CD8-positive, alpha-beta memory T cell (primary cell): Measurements from ENCODE around the gene DCLK1. TPM values are rescaled to one million over a fixed set of nuclear protein-coding genes. Genes with fewer than 3 reads are reported as not detected.

Source experiments
- CTCF ChIA-PET: fragments of 350-600 bp; sonication (Branson Sonifier 250); formaldehyde crosslinking; loops from one replicate; lab custom pipeline; 2021; ENCODE audit warnings: antibody characterized with exemption; lab: Charles Lee
- POLR2A ChIA-PET: fragments of 350-600 bp; sonication (Branson Sonifier 250); formaldehyde crosslinking; loops from one replicate; lab custom pipeline; 2021; ENCODE audit warnings: antibody characterized with exemption; lab: Charles Lee
- DNase-seq, 5 donors: peaks; one replicate each; pipeline versions ENCODE4 v3.0.0 to v3.0.0-alpha.2; 2020 to 2022; ENCODE audit warnings: mixed read lengths in 1 of 5
- H3K27ac ChIP-seq: one replicate; pipeline ENCODE4 v1.7.0; 2013; ENCODE audit warnings: low read depth, mild to moderate bottlenecking, low read length, moderate library complexity
- H3K27me3 ChIP-seq: 2 replicates; pipeline ENCODE4 v1.7.0; 2013; ENCODE audit warnings: low read length, mild to moderate bottlenecking; ENCODE audit not compliant: insufficient read depth, poor library complexity, severe bottlenecking
- H3K36me3 ChIP-seq: 2 replicates; pipeline ENCODE4 v1.7.0; 2013; ENCODE audit warnings: mild to moderate bottlenecking, low read length, moderate library complexity; ENCODE audit not compliant: insufficient read depth
- H3K4me1 ChIP-seq: 2 replicates; pipeline ENCODE4 v1.7.0; 2013; ENCODE audit warnings: mild to moderate bottlenecking, low read length, moderate library complexity; ENCODE audit not compliant: insufficient read depth
- H3K4me3 ChIP-seq: 2 replicates; pipeline ENCODE4 v1.7.0; 2013; ENCODE audit warnings: mild to moderate bottlenecking, low read length
- H3K9me3 ChIP-seq: 2 replicates; pipeline ENCODE4 v1.7.0; 2013; ENCODE audit warnings: mild to moderate bottlenecking, low read length
- H3K27ac Mint-ChIP-seq, 8 donors: one replicate each; pipeline ENCODE4 v1.8.0; 2020 to 2021; ENCODE audit warnings: mixed read lengths in 8 of 8, mild to moderate bottlenecking in 6 of 8, inconsistent platforms in 3 of 8, moderate library complexity in 3 of 8
- H3K27me3 Mint-ChIP-seq, 2 donors: one replicate each; pipeline ENCODE4 v1.8.0; 2020 to 2021; ENCODE audit warnings: mixed read lengths in 2 of 2, mild to moderate bottlenecking in 1 of 2, moderate library complexity in 1 of 2
- H3K36me3 Mint-ChIP-seq, 3 donors: one replicate each; pipeline ENCODE4 v1.8.0; 2020 to 2021; ENCODE audit warnings: mixed read lengths in 3 of 3, inconsistent platforms in 1 of 3, mild to moderate bottlenecking in 1 of 3
- H3K4me1 Mint-ChIP-seq, 3 donors: one replicate each; pipeline ENCODE4 v1.8.0; 2020 to 2021; ENCODE audit warnings: mixed read lengths in 3 of 3, inconsistent platforms in 1 of 3, mild to moderate bottlenecking in 1 of 3
- H3K4me3 Mint-ChIP-seq, 7 donors: one replicate each; pipeline ENCODE4 v1.8.0; 2020 to 2021; ENCODE audit warnings: mixed read lengths in 7 of 7, mild to moderate bottlenecking in 6 of 7, moderate library complexity in 4 of 7, inconsistent platforms in 2 of 7
- H3K9me3 Mint-ChIP-seq, 5 donors: one replicate each; pipeline ENCODE4 v1.8.0; 2020 to 2022; ENCODE audit warnings: mixed read lengths in 5 of 5, mild to moderate bottlenecking in 3 of 5, moderate library complexity in 2 of 5, inconsistent platforms in 1 of 5
- polyA plus RNA-seq: library from polyadenylated mRNA; unstranded; fragments of 300-500 nt; fragmentation: Illumina TruSeq; gene quantifications from one replicate; pipeline ENCODE4 v1.2.3, GENCODE V29; 2021
- total RNA-seq, 2 experiments: library from RNA; stranded (reverse); gene quantifications; one replicate each; pipeline ENCODE4 v1.2.3, GENCODE V29; 2021

The DCLK1 gene
- total and polyA plus RNA-seq, 3 experiments from 2014 or later, result not detected

DNA sequence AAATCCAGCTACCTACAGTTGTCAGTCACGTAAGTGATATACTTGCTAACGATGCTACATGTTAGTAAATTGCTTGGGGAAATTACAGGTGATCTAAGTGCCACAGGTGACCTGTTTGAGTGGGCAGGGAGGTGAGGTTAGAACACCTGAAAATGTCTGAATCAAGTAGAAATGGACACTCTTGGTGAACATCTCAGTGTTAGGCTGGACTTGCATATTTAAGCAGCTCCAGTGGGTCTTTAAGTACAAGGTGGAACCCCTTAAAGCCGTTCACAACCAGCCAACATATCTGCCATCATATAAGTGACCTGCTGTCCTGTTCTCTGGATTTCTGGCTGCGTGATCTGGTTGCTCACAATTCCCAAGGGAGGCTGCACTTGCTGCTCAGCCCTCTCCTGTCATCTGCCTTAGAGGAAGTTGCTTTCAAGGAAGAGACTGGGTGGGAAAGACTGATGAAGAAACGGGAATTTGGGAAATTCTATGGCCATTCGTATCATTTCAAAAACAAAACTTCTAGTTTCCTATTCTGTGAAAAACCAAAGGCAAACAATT is 244.0 kb downstream of the DCLK1 start:
- H3K27ac ChIP-seq, result no peak overlapping the region
- peaks cover 0 to 2% (median 0%) of the 10 kb centered on the region in 3 donors for H3K36me3 Mint-ChIP-seq
- no peaks in the 10 kb centered on the region for H3K9me3 ChIP-seq
- H3K4me1 Mint-ChIP-seq, result no peaks in the 10 kb centered on the region
- H3K4me3 Mint-ChIP-seq, result no peak overlapping the region
- no peaks in the 10 kb centered on the region for H3K36me3 ChIP-seq
- no peak overlapping the region for H3K4me3 ChIP-seq
- no peak overlapping the region for H3K27ac Mint-ChIP-seq
- CTCF ChIA-PET, result no interaction called here
- H3K4me1 ChIP-seq, result no peaks in the 10 kb centered on the region
- peaks cover under 1 to 6% (median 3%) of the 10 kb centered on the region in 5 donors for H3K9me3 Mint-ChIP-seq
- DNase-seq, result no peak
- no peaks in the 10 kb centered on the region for H3K27me3 ChIP-seq
- POLR2A ChIA-PET, result no interaction called here
- H3K27me3 Mint-ChIP-seq, result no peaks in the 10 kb centered on the region

DNA sequence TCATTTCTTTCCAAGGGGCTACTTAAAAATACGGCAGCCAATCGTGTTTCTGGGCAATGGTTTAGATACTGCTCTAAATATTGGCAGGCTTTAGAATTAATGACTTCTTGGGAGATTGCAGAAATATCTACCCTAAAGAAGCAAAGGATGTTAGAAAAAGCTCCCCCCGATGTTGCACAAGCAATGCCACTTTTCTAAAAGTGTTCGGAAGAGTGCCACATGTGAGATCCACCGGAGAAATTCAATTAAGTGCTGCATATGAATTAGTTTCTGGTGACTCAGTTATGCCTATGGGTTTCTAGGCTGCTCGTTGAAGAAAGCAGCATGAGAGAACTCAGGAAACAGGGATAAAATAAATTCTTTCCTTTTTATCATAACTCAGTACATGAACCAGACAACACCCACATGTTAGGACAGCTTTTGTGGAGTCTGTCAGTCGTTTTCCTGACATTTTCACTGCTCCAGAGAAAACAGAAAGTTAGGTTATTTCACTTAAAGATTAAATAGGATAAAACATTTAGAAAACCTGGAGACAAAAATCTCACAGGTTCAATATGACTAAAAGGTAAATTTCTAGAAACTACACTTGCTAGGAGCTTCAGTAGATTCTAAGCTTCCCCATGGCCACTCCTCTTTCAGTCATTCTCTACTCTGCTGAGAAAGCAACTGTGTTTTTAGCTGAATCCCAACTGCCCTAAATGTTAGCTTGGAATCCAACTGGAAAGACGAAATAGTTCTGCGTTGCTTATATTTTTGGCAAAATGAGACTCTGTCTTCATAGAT is 244.7 kb downstream of the DCLK1 start:
- H3K36me3 Mint-ChIP-seq, result peaks cover 0 to 2% (median 0%) of the 10 kb centered on the region in 3 donors
- POLR2A ChIA-PET, result no interaction called here
- Histone ChIP-seq H3K9me3 (no peaks in the 10 kb centered on the region), H3K36me3 (no peaks in the 10 kb centered on the region), H3K4me3 (no peak overlapping the region), H3K4me1 (no peaks in the 10 kb centered on the region), H3K27me3 (no peaks in the 10 kb centered on the region), H3K27ac (no peak overlapping the region)
- no peak overlapping the region for H3K4me3 Mint-ChIP-seq
- CTCF ChIA-PET, result no interaction called here
- no peaks in the 10 kb centered on the region for H3K4me1 Mint-ChIP-seq
- DNase-seq, result no peak
- H3K27me3 Mint-ChIP-seq, result no peaks in the 10 kb centered on the region
- no peak overlapping the region for H3K27ac Mint-ChIP-seq
- H3K9me3 Mint-ChIP-seq, result peaks cover 0 to 6% (median 3%) of the 10 kb centered on the region in 5 donors

DNA sequence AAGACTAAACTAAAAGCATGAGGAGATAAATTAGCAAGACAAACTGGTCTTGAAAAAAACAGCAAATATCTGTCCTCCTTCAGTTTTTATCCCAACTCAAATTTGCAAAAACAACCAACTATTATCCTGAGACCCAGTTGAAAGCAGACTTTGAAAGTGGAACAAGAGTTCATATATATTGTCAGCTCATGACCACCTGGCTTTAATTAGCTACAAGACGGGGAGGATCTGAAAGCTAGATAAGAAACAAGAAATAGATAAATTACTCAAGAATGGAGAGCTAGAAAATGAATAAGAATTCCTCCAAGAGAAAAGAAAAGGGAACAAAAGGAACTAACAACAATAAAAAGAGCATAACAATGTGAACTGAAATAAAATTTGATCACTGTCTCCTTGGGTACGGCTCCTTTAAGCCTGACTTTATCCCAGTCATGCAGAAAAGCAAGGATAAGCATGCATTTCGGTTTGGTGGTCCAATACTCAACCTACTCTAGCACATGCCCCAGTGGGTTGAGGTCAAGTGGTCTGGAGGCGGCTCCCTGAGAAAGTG is 246.9 kb downstream of the DCLK1 start:
- peaks cover 0 to 10% (median 4%) of the 10 kb centered on the region in 5 donors for H3K9me3 Mint-ChIP-seq
- peaks cover 0 to 2% (median 0%) of the 10 kb centered on the region in 3 donors for H3K36me3 Mint-ChIP-seq
- H3K27ac ChIP-seq, result no peak overlapping the region
- no peak for DNase-seq
- no peak overlapping the region for H3K4me3 ChIP-seq
- H3K9me3 ChIP-seq, result no peaks in the 10 kb centered on the region
- no peaks in the 10 kb centered on the region for H3K4me1 Mint-ChIP-seq
- no peaks in the 10 kb centered on the region for H3K27me3 Mint-ChIP-seq
- no peak overlapping the region for H3K27ac Mint-ChIP-seq
- ChIA-PET POLR2A (no interaction called here), CTCF (no interaction called here)
- no peaks in the 10 kb centered on the region for H3K4me1 ChIP-seq
- no peak overlapping the region for H3K4me3 Mint-ChIP-seq
- H3K27me3 ChIP-seq, result no peaks in the 10 kb centered on the region
- H3K36me3 ChIP-seq, result no peaks in the 10 kb centered on the region

DNA sequence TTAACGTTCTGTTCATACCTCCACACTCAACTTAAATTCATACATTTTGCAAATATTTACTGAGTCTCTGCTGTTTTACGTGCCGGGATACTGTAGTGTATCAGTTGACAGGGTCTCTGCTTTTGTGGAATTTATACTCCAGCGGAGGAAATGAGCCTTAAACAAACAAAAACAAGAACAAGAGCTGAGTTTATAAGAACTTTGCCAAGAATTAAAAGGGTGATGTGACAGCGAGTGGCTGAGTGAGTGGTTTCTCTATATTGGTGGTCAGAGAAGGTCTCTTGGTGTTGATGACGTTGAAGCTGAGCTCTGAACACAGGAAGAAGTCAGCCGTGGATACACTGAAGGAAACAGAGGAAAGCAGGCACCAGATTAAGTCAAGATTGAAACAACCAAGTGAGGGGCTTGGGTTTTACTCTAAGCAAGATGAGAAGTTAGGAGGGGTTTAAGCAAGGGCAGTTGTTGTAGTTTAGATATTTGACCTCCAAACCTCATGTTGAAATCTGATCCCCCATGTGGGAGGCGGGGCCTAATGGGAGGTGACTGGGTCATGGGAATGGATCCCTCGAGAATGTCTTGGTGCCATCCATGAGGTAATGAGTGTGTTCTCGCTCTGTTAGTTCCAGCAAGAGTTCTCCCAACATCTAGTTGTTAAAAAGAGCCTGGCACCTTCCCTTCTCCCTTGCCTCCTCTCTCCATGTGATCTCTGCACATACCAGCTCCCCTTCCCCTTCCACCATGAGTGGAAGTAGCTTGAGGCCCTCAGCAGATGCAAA is 248.3 kb downstream of the DCLK1 start:
- Mint-ChIP-seq H3K4me3 (no peak overlapping the region), H3K27me3 (no peaks in the 10 kb centered on the region), H3K9me3 (peaks cover 0 to 10% (median 4%) of the 10 kb centered on the region in 5 donors), H3K27ac (no peak overlapping the region), H3K4me1 (no peaks in the 10 kb centered on the region), H3K36me3 (peaks cover 0 to 2% (median 0%) of the 10 kb centered on the region in 3 donors)
- ChIA-PET POLR2A (no interaction called here), CTCF (no interaction called here)
- no peak overlapping the region for H3K27ac ChIP-seq
- no peaks in the 10 kb centered on the region for H3K9me3 ChIP-seq
- no peak overlapping the region for H3K4me3 ChIP-seq
- H3K4me1 ChIP-seq, result no peaks in the 10 kb centered on the region
- H3K27me3 ChIP-seq, result no peaks in the 10 kb centered on the region
- H3K36me3 ChIP-seq, result no peaks in the 10 kb centered on the region
- no peak for DNase-seq

DNA sequence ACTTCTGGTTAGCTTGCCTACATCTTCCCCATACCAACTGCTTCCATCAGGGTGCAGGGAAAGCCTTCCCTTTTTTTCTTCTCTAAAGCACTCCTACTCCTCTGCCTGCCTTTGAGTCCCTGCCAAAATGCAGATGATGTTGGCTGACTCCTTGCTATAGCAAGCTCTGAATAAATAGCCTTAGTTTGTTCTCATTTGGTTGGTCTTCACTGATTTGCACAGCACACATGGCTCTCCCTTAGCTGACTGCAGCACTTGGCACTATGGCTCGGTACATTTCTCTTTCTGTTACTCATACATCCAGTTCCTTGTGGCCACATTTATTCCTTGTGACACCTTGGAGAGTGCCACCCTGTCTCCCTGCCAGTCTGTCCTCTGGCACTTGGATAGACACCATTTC is 249.8 kb downstream of the DCLK1 start:
- Mint-ChIP-seq H3K27me3 (no peaks in the 10 kb centered on the region), H3K9me3 (peaks cover 0 to 10% (median 4%) of the 10 kb centered on the region in 5 donors), H3K4me3 (no peak overlapping the region), H3K27ac (no peak overlapping the region), H3K36me3 (peaks cover 0 to 2% (median 0%) of the 10 kb centered on the region in 3 donors), H3K4me1 (no peaks in the 10 kb centered on the region)
- no peak overlapping the region for H3K27ac ChIP-seq
- no peaks in the 10 kb centered on the region for H3K9me3 ChIP-seq
- ChIA-PET CTCF (no interaction called here), POLR2A (no interaction called here)
- DNase-seq, result no peak
- no peaks in the 10 kb centered on the region for H3K4me1 ChIP-seq
- no peaks in the 10 kb centered on the region for H3K27me3 ChIP-seq
- no peak overlapping the region for H3K4me3 ChIP-seq
- H3K36me3 ChIP-seq, result no peaks in the 10 kb centered on the region

DNA sequence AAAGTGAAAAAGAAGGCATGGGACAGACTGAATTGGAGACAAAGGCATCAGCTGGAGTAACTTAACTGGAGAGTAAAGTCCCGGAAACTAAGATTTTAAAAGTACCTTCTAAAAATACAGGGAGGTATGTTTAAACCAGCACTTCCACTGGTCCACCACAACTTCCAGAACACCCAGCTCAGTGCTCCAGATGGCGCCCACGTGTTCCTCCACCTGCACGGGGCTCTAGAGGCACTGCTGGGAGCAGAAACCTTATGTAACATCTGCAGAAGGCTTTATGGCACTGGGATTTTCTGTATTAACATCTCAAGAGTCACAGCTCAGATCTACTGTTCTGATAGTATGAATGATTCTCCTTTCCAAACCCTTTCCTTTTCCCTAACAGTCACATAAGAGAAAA is 252.1 kb downstream of the DCLK1 start:
- H3K36me3 ChIP-seq, result no peaks in the 10 kb centered on the region
- Mint-ChIP-seq H3K27me3 (no peaks in the 10 kb centered on the region), H3K36me3 (peaks cover 0 to 2% (median 0%) of the 10 kb centered on the region in 3 donors), H3K4me3 (no peak overlapping the region), H3K9me3 (peaks cover 0 to 12% (median 2%) of the 10 kb centered on the region in 5 donors), H3K4me1 (no peaks in the 10 kb centered on the region), H3K27ac (no peak overlapping the region)
- no peaks in the 10 kb centered on the region for H3K27me3 ChIP-seq
- H3K9me3 ChIP-seq, result no peaks in the 10 kb centered on the region
- CTCF ChIA-PET, result no interaction called here
- no peaks in the 10 kb centered on the region for H3K4me1 ChIP-seq
- DNase-seq, result no peak
- POLR2A ChIA-PET, result no interaction called here
- no peak overlapping the region for H3K4me3 ChIP-seq
- no peak overlapping the region for H3K27ac ChIP-seq

DNA sequence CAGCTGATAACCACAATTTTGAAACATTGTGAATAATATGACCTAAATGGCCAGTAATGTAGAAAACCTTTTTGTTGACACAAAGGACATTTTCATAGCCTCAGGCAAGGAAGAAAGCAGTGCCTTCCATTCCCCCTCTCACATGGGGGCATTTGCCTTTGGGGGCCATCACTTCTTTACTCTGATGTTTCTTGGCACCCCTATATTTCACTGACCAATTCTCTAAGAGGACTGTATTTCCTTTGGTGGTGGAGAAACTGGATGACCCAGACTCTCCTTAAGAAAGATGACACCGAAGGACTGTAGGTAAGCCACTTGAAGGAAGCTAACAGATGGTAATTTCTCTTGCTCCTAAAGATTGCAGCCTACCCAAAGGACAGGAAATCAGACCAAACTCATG is 254.6 kb downstream of the DCLK1 start:
- no peaks in the 10 kb centered on the region for H3K9me3 ChIP-seq
- no peak for DNase-seq
- H3K27me3 ChIP-seq, result no peaks in the 10 kb centered on the region
- H3K4me1 ChIP-seq, result no peaks in the 10 kb centered on the region
- Mint-ChIP-seq H3K27ac (no peak overlapping the region), H3K9me3 (peaks cover 0 to 10% (median 2%) of the 10 kb centered on the region in 5 donors), H3K27me3 (no peaks in the 10 kb centered on the region), H3K36me3 (no peaks in the 10 kb centered on the region), H3K4me3 (no peak overlapping the region), H3K4me1 (no peaks in the 10 kb centered on the region)
- H3K27ac ChIP-seq, result no peak overlapping the region
- ChIA-PET POLR2A (no interaction called here), CTCF (no interaction called here)
- H3K4me3 ChIP-seq, result no peak overlapping the region
- H3K36me3 ChIP-seq, result no peaks in the 10 kb centered on the region

DNA sequence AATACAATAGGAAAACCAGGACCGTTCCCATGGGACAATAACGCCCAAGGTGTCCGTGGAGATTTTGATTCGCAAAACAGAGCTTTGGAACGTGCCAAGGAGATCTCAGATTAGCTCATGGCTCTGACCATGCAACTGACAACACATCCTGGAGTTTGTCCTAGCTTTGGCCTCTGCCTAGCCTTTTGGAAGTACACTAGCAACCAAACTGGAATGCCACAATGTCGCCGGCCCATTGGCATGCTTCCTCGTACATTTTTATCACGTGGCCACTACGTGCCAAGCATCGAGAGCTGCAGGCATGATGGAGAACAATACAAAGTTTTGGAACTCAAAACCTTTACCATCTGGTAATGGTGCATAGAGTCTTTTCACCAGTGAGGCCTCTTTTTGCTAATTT is 256.5 kb downstream of the DCLK1 start:
- no peaks in the 10 kb centered on the region for H3K36me3 Mint-ChIP-seq
- POLR2A ChIA-PET, result no interaction called here

More for the DNA sequence above, 256.5 kb downstream of the DCLK1 start:
- no peaks in the 10 kb centered on the region for H3K4me1 ChIP-seq
- Mint-ChIP-seq H3K4me1 (no peaks in the 10 kb centered on the region), H3K4me3 (no peak overlapping the region), H3K27me3 (no peaks in the 10 kb centered on the region), H3K9me3 (peaks cover 0 to 5% (median 1%) of the 10 kb centered on the region in 5 donors), H3K27ac (no peak overlapping the region)
- H3K4me3 ChIP-seq, result no peak overlapping the region
- H3K9me3 ChIP-seq, result no peaks in the 10 kb centered on the region
- H3K36me3 ChIP-seq, result no peaks in the 10 kb centered on the region
- H3K27me3 ChIP-seq, result no peaks in the 10 kb centered on the region
- CTCF ChIA-PET, result no interaction called here
- DNase-seq, result no peak
- no peak overlapping the region for H3K27ac ChIP-seq
